Measurements from ENCODE around the gene GUCY1B1. TPM values are rescaled to one million over a fixed set of nuclear protein-coding genes. Genes with fewer than 3 reads are reported as not detected.

The GUCY1B1 gene
- total and polyA plus RNA-seq, 2 donors (not counting 1 experiment from before 2014, with no cell fraction given) = 37.8 to 38.1 TPM

GRCh38 chr4:155748039-155748438, 10.8 kb upstream of the GUCY1B1 start:
- TF ChIP-seq EZH2 (IDR thresholded peaks at IDR 0.05; ENCODE audit: low read length, missing control alignments) (no peak), CTCF (conservative IDR thresholded peaks at IDR 0.05 in 1 of 2, IDR thresholded peaks at IDR 0.05 in 1 of 2; ENCODE audit: low read depth in 1 of 2, low read length in 2 of 2) (no peak)
- Histone ChIP-seq H2AFZ (ENCODE audit: low read length) (no peak overlapping the region), H3K4me3 (replicated peaks in 1 of 4; ENCODE audit: control extremely low read depth in 1 of 4, insufficient read depth in 1 of 4, low read depth in 3 of 4, low read length in 4 of 4) (no peak overlapping the region), H3K79me2 (ENCODE audit: control insufficient read depth, insufficient read depth, low read length) (no peaks in the 10 kb centered on the region), H3K4me1 (ENCODE audit: control insufficient read depth, extremely low read depth, insufficient read depth, low read length) (no peaks in the 10 kb centered on the region), H3K4me2 (ENCODE audit: extremely low read depth, insufficient read depth, low read length) (no peak overlapping the region), H3K27ac (ENCODE audit: insufficient read depth, low read length) (no peak overlapping the region), H3K36me3 (ENCODE audit: control insufficient read depth, insufficient read depth, low read length) (no peaks in the 10 kb centered on the region), H3K27me3 (ENCODE audit: control insufficient read depth, insufficient read depth, low read length) (no peaks in the 10 kb centered on the region), H3K9me3 (ENCODE audit: control insufficient read depth, insufficient read depth, low read depth, low read length) (no peaks in the 10 kb centered on the region), H4K20me1 (ENCODE audit: control insufficient read depth, extremely low read depth, insufficient read depth, low read length) (no peaks in the 10 kb centered on the region), H3K9ac (ENCODE audit: insufficient read depth, low read length) (no peak overlapping the region)
- DNase-seq (ENCODE audit: low read depth in 2 of 2) = no peak

DNA sequence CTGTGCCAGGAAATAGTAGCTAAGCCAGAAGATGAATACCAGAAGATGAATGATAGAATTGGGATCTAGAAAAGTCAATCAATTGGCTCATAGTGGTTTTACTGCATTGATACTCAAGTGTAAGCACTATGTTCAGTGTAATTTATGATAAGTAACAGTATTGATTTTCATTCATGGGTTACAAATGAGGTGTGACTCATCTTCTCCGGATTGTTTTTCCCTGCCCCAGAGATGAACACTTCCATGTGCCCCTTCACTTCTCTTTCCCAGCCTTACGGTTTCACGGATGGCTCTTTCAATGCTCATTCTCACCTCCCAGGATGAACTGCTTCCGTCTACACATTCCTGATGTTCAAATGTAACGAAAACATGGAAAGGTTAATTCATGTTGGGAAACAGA, 9.8 kb upstream of the GUCY1B1 start:
- H3K36me3 ChIP-seq (ENCODE audit: control insufficient read depth, insufficient read depth, low read length) = no peaks in the 10 kb centered on the region
- H3K27me3 ChIP-seq (ENCODE audit: control insufficient read depth, insufficient read depth, low read length) = no peaks in the 10 kb centered on the region
- no peaks in the 10 kb centered on the region for H4K20me1 ChIP-seq (ENCODE audit: control insufficient read depth, extremely low read depth, insufficient read depth, low read length)
- H3K9me3 ChIP-seq (ENCODE audit: control insufficient read depth, insufficient read depth, low read depth, low read length) = no peaks in the 10 kb centered on the region
- no peak for DNase-seq (ENCODE audit: low read depth in 2 of 2)
- H3K4me2 ChIP-seq (ENCODE audit: extremely low read depth, insufficient read depth, low read length) = no peak overlapping the region
- no peak overlapping the region for H3K27ac ChIP-seq (ENCODE audit: insufficient read depth, low read length)
- TF ChIP-seq CTCF (conservative IDR thresholded peaks at IDR 0.05 in 1 of 2, IDR thresholded peaks at IDR 0.05 in 1 of 2; ENCODE audit: low read depth in 1 of 2, low read length in 2 of 2) (no peak), EZH2 (IDR thresholded peaks at IDR 0.05; ENCODE audit: low read length, missing control alignments) (no peak)
- H3K4me3 ChIP-seq (replicated peaks in 1 of 4; ENCODE audit: control extremely low read depth in 1 of 4, insufficient read depth in 1 of 4, low read depth in 3 of 4, low read length in 4 of 4) = no peak overlapping the region
- H3K79me2 ChIP-seq (ENCODE audit: control insufficient read depth, insufficient read depth, low read length) = no peaks in the 10 kb centered on the region
- H2AFZ ChIP-seq (ENCODE audit: low read length) = no peak overlapping the region
- H3K9ac ChIP-seq (ENCODE audit: insufficient read depth, low read length) = no peak overlapping the region
- H3K4me1 ChIP-seq (ENCODE audit: control insufficient read depth, extremely low read depth, insufficient read depth, low read length) = no peaks in the 10 kb centered on the region

DNA sequence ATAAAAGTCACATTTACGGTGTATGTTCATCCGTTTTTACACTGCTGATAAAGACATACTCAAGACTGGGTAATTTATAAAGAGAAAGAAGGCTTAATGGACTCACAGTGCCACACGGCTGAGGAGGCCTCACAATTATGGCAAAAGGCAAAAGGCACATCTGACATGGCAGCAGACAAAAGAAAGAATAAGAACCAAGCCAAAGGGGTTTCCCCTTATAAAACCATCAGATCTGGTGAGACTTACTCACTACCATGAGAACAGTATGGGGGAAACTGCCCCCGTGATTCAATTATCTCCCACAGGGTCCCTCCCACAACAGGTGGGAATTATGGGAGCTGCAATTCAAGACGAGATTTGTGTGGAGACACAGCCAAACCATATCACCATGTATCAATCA, 7.3 kb upstream of the GUCY1B1 start:
- Histone ChIP-seq H3K4me3 (replicated peaks in 1 of 4; ENCODE audit: control extremely low read depth in 1 of 4, insufficient read depth in 1 of 4, low read depth in 3 of 4, low read length in 4 of 4) (no peak overlapping the region), H3K27me3 (ENCODE audit: control insufficient read depth, insufficient read depth, low read length) (no peaks in the 10 kb centered on the region), H3K4me2 (ENCODE audit: extremely low read depth, insufficient read depth, low read length) (no peak overlapping the region), H3K4me1 (ENCODE audit: control insufficient read depth, extremely low read depth, insufficient read depth, low read length) (no peaks in the 10 kb centered on the region), H2AFZ (ENCODE audit: low read length) (no peak overlapping the region), H3K27ac (ENCODE audit: insufficient read depth, low read length) (no peak overlapping the region), H4K20me1 (ENCODE audit: control insufficient read depth, extremely low read depth, insufficient read depth, low read length) (no peaks in the 10 kb centered on the region), H3K36me3 (ENCODE audit: control insufficient read depth, insufficient read depth, low read length) (no peaks in the 10 kb centered on the region), H3K79me2 (ENCODE audit: control insufficient read depth, insufficient read depth, low read length) (no peaks in the 10 kb centered on the region), H3K9me3 (ENCODE audit: control insufficient read depth, insufficient read depth, low read depth, low read length) (no peaks in the 10 kb centered on the region), H3K9ac (ENCODE audit: insufficient read depth, low read length) (no peak overlapping the region)
- no peak for DNase-seq (ENCODE audit: low read depth in 2 of 2)
- TF ChIP-seq CTCF (conservative IDR thresholded peaks at IDR 0.05 in 1 of 2, IDR thresholded peaks at IDR 0.05 in 1 of 2; ENCODE audit: low read depth in 1 of 2, low read length in 2 of 2) = no peak
- no peak for TF ChIP-seq EZH2 (IDR thresholded peaks at IDR 0.05; ENCODE audit: low read length, missing control alignments)

All from fibroblast of lung (primary cell).